ENCODE data around the gene CTNND2. TPM values are rescaled to one million over a fixed set of nuclear protein-coding genes. Genes with fewer than 3 reads are reported as not detected.
"Not testable (repeated sequence)": the region's sequence is repeated elsewhere in the genome, so short reads cannot be mapped to it uniquely, and the experiment has no call there.

The CTNND2 gene
- polyA plus RNA-seq, 1 donor, result 2.8 TPM

DNA sequence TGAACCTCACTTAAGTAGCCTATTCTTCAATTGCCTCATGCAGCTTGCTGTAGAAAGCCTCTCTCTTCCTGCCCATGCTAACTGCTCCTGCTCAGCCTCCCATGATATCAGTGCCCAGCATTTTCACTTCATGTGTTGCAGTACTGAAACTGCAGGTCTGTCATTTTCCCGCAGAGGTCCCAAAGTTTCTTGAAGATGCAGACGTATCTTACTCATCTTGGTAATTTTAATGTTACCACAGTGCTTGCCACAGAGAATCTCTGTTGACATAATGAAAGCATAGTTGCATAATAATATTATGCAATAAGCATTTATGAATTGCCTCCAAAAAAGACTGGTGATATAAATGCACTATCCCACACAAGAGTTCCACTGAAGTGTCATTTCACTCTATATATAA, 582.1 kb downstream of the CTNND2 start:
- H3K27ac ChIP-seq (ENCODE audit: low read length), result no peak overlapping the region
- H3K4me3 ChIP-seq (ENCODE audit: low read length), result no peak overlapping the region
- no peaks in the 10 kb centered on the region for H3K36me3 ChIP-seq (ENCODE audit: control insufficient read depth, insufficient read depth, low read length)
- H3K27me3 ChIP-seq (ENCODE audit: control insufficient read depth, insufficient read depth, low read length), result no peaks in the 10 kb centered on the region
- no CpG with 5 or more reads among the region's 2 CpGs for WGBS (ENCODE audit: insufficient coverage, low lambda C conversion rate)
- H3K9me3 ChIP-seq (ENCODE audit: control insufficient read depth, low read depth, low read length), result no peaks in the 10 kb centered on the region
- DNase-seq, result no peak
- peaks cover 15% of the 10 kb centered on the region for H3K4me1 ChIP-seq (ENCODE audit: control insufficient read depth, insufficient read depth, low read length)

DNA sequence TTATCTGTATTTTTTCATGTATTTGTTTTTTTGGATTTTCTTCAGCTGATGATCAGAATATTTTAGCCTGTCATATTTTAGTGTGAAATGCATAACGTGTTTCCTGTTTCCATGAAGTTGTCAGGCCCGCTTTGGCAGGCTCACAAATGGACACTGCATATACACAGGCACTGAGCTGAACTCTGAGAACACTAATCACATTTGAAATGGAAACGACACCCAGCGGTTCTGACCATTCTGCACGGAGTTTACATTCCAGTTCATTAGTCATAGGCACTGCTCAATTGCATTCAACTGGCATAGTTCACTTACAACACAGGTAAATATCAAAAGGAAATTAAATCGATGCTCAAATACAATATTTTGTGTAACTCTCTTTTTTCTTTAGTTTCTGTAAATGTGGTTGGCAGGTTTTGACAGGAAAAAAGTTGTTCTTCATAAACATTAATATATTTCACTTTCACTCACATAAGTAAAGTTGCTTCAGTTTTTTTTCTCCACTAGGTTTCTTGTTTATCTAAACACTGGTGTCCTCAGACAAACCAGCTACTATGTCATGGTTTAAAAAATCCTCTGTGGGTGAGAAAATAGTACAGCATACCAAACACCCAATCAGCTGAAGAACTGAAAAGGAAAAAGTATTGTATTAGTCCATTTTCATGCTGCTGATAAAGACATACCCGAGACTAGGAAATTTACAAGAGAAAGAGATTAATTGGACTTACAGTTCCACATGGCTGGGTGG, 584.2 kb downstream of the CTNND2 start:
- Histone ChIP-seq H3K27ac (ENCODE audit: low read length) (no peak overlapping the region), H3K9me3 (ENCODE audit: control insufficient read depth, low read depth, low read length) (no peaks in the 10 kb centered on the region), H3K27me3 (ENCODE audit: control insufficient read depth, insufficient read depth, low read length) (no peaks in the 10 kb centered on the region), H3K36me3 (ENCODE audit: control insufficient read depth, insufficient read depth, low read length) (no peaks in the 10 kb centered on the region), H3K4me3 (ENCODE audit: low read length) (no peak overlapping the region), H3K4me1 (ENCODE audit: control insufficient read depth, insufficient read depth, low read length) (peaks cover 10% of the 10 kb centered on the region)
- no peak for DNase-seq
- 83% methylated on average over 1 of the region's 7 CpGs for WGBS (ENCODE audit: insufficient coverage, low lambda C conversion rate)

DNA sequence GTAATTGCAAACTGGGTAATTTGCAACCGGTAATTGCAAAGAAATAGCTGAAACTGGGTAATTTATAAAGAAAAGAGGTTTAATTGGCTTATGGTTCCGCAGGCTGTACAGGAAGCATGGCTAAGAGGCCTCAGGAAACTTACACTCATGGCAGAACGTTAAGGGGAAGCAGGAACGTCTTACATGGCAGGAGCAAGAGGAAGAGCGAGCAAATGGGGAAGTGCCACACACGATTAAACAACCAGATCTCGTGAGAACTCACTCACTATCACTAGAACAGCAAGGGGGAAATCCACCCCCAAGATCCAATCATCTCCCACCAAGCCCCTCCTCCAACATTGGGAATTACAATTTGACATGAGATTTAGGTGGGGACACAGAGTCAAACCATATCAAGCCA, 590.6 kb downstream of the CTNND2 start:
- WGBS (ENCODE audit: insufficient coverage, low lambda C conversion rate), result no CpG with 5 or more reads among the region's 7 CpGs
- H3K36me3 ChIP-seq (ENCODE audit: control insufficient read depth, insufficient read depth, low read length); H3K4me1 ChIP-seq (ENCODE audit: control insufficient read depth, insufficient read depth, low read length); DNase-seq; H3K27ac ChIP-seq (ENCODE audit: low read length); H3K4me3 ChIP-seq (ENCODE audit: low read length); H3K27me3 ChIP-seq (ENCODE audit: control insufficient read depth, insufficient read depth, low read length); H3K9me3 ChIP-seq (ENCODE audit: control insufficient read depth, low read depth, low read length): not testable (repeated sequence)

DNA sequence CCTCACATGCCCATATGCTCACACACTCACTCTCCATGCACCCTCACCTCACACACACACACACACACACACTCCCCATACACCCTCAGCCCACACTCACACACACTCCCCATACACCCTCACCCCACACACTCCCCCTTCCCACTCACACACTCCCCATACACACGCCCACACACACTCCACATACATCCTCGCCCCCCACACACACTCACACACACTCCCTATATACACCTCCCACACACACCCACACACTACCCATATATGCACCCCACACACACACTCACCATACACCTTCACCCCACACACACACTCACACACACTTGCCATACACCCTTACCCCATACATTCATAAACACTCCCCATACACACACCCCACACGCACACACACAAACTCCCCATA, 592.5 kb downstream of the CTNND2 start:
- 100% methylated on average over 2 of the region's 3 CpGs for WGBS (ENCODE audit: insufficient coverage, low lambda C conversion rate)
- peaks cover 2% of the 10 kb centered on the region for H3K4me1 ChIP-seq (ENCODE audit: control insufficient read depth, insufficient read depth, low read length)
- no peak for DNase-seq
- no peak overlapping the region for H3K4me3 ChIP-seq (ENCODE audit: low read length)
- H3K36me3 ChIP-seq (ENCODE audit: control insufficient read depth, insufficient read depth, low read length), result no peaks in the 10 kb centered on the region
- no peak overlapping the region for H3K27ac ChIP-seq (ENCODE audit: low read length)
- H3K9me3 ChIP-seq (ENCODE audit: control insufficient read depth, low read depth, low read length), result peaks cover 3% of the 10 kb centered on the region
- H3K27me3 ChIP-seq (ENCODE audit: control insufficient read depth, insufficient read depth, low read length), result no peaks in the 10 kb centered on the region

DNA sequence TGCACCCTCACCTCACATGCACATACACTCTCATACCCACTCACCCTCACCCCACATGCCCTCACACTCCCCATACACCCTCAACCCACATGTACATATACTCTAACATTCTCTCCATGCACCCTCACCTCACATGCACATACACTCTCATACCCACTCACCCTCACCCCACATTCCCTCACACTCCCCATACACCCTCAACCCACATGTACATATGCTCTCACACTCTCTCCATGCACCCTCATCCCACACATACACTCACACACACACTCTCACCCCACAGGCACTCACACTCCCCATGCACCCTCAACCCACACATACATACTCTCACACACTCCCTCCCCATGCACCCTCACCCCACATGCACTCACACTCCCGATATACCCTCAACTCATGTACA, 593.0 kb downstream of the CTNND2 start:
- Histone ChIP-seq H3K9me3 (ENCODE audit: control insufficient read depth, low read depth, low read length) (peaks cover 3% of the 10 kb centered on the region), H3K36me3 (ENCODE audit: control insufficient read depth, insufficient read depth, low read length) (no peaks in the 10 kb centered on the region), H3K27ac (ENCODE audit: low read length) (no peak overlapping the region), H3K4me1 (ENCODE audit: control insufficient read depth, insufficient read depth, low read length) (peaks cover 5% of the 10 kb centered on the region), H3K4me3 (ENCODE audit: low read length) (no peak overlapping the region), H3K27me3 (ENCODE audit: control insufficient read depth, insufficient read depth, low read length) (no peaks in the 10 kb centered on the region)
- DNase-seq, result no peak
- WGBS (ENCODE audit: insufficient coverage, low lambda C conversion rate), result no CpG with 5 or more reads among the region's 1 CpG

DNA sequence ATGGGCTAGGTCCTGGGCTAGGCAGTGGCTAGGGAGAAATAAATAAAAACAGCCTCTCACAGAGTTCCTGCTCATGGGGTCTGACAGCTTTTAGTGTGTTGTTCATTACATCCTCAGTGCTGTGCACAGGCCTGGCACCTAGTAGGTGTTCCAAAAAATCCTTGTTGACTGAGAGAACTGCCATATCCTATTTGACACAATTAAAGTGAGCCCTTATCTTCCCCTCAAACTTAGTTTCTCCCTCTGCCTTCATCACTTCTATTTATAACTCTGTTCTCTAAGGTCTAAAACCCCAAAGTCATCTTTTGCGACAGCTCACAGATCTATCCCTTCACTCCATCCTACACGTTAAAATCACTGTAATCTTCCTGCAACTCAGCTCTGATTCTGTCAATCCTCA, 594.1 kb downstream of the CTNND2 start:
- Histone ChIP-seq H3K27me3 (ENCODE audit: control insufficient read depth, insufficient read depth, low read length) (no peaks in the 10 kb centered on the region), H3K4me1 (ENCODE audit: control insufficient read depth, insufficient read depth, low read length) (peaks cover 5% of the 10 kb centered on the region), H3K27ac (ENCODE audit: low read length) (no peak overlapping the region), H3K4me3 (ENCODE audit: low read length) (no peak overlapping the region), H3K36me3 (ENCODE audit: control insufficient read depth, insufficient read depth, low read length) (no peaks in the 10 kb centered on the region), H3K9me3 (ENCODE audit: control insufficient read depth, low read depth, low read length) (peaks cover 3% of the 10 kb centered on the region)
- DNase-seq, result no peak
- WGBS (ENCODE audit: insufficient coverage, low lambda C conversion rate), result 100% methylated on average over 1 of the region's 2 CpGs

DNA sequence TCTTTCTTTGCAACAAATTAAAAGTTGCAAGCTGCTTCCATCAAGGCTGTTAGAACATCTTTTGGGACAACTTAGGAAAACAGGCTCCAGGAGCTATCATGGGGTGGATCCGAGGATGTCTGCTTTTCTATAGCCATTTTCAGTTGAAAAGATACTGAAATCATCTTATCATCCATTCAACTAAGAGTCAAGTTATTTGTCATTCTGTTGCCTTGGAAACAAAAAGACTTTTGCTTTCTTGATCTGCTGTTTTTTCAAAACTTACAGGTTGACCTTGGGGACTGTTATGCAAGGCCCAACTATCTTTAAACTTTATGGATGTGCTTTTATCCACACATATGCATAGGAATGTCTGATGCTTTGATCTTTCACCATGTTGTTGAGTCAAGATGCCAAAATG, 597.9 kb downstream of the CTNND2 start:
- Histone ChIP-seq H3K36me3 (ENCODE audit: control insufficient read depth, insufficient read depth, low read length) (no peaks in the 10 kb centered on the region), H3K4me3 (ENCODE audit: low read length) (no peak overlapping the region), H3K27me3 (ENCODE audit: control insufficient read depth, insufficient read depth, low read length) (no peaks in the 10 kb centered on the region), H3K9me3 (ENCODE audit: control insufficient read depth, low read depth, low read length) (peaks cover 3% of the 10 kb centered on the region), H3K27ac (ENCODE audit: low read length) (no peak overlapping the region), H3K4me1 (ENCODE audit: control insufficient read depth, insufficient read depth, low read length) (peaks cover 5% of the 10 kb centered on the region)
- peak; percentile 25 to 42 for DNase-seq
- no CpG with 5 or more reads among the region's 1 CpG for WGBS (ENCODE audit: insufficient coverage, low lambda C conversion rate)

DNA sequence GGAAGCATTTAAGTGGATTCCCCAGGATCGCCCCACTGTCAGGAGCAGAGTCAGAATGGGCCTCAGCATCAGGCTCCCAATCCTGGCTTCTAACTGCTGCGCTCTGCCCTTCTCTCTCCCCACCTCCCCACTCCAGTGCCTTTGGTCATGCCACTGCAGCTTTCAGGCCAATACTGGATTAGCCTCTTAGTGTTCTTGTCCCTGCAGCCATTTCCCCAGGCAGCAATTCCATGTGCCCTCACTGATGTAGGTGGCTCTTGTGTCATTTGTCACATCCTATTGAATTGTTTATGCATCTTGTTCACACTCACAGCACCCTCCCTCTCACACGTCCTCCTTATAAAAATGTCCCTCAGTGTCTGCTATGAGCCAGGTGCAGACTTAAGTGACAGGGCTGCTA, 599.0 kb downstream of the CTNND2 start:
- Histone ChIP-seq H3K36me3 (ENCODE audit: control insufficient read depth, insufficient read depth, low read length) (no peaks in the 10 kb centered on the region), H3K9me3 (ENCODE audit: control insufficient read depth, low read depth, low read length) (no peaks in the 10 kb centered on the region), H3K27me3 (ENCODE audit: control insufficient read depth, insufficient read depth, low read length) (no peaks in the 10 kb centered on the region), H3K4me1 (ENCODE audit: control insufficient read depth, insufficient read depth, low read length) (peaks cover 5% of the 10 kb centered on the region), H3K27ac (ENCODE audit: low read length) (no peak overlapping the region), H3K4me3 (ENCODE audit: low read length) (no peak overlapping the region)
- WGBS (ENCODE audit: insufficient coverage, low lambda C conversion rate), result no CpG with 5 or more reads among the region's 3 CpGs
- DNase-seq, result no peak

DNA sequence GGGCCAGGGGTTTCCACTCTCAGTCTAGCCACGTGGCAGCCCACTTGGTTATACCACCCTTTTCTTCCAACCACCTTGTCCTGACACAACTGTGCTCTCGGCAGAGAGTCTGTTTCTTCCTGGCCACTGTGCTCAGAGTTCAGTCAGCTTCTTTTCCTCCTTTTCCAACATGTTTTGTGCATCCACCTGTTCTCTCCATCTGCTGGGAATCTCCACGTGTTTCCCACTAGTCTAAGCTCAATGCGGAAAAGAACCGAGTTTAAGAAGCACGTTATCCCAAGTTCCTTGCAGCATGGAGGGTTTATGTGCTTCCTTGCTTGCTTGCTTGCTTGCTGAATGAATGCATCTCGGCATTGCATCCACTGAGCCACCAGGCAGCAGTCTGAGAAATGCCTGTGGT, 599.6 kb downstream of the CTNND2 start:
- WGBS (ENCODE audit: insufficient coverage, low lambda C conversion rate), result no CpG with 5 or more reads among the region's 7 CpGs

DNA sequence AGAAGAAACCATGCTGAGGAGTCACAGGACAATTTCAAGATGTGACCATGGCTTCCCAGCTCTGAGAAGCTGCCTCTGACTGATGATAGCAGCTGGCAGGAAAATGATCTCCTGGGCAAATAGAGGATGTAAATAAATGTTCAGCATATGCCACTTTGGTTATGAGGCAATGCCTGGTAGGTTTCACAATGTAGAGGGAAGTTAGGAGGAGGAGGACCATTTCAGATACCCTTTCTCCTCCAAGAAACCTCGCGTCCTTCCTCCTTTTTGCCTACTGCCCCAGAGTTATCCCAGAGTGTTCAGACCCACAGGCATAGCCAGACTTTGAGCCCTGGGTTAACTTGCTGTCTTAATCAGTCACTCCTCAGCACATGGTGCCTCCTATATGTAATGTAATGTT, 601.6 kb downstream of the CTNND2 start:
- no peak overlapping the region for H3K27ac ChIP-seq (ENCODE audit: low read length)
- peak; percentile 30 to 31 for DNase-seq
- H3K36me3 ChIP-seq (ENCODE audit: control insufficient read depth, insufficient read depth, low read length), result no peaks in the 10 kb centered on the region
- WGBS (ENCODE audit: insufficient coverage, low lambda C conversion rate), result no CpG with 5 or more reads among the region's 2 CpGs
- no peak overlapping the region for H3K4me3 ChIP-seq (ENCODE audit: low read length)
- H3K27me3 ChIP-seq (ENCODE audit: control insufficient read depth, insufficient read depth, low read length), result no peaks in the 10 kb centered on the region
- H3K4me1 ChIP-seq (ENCODE audit: control insufficient read depth, insufficient read depth, low read length), result peaks cover 5% of the 10 kb centered on the region
- H3K9me3 ChIP-seq (ENCODE audit: control insufficient read depth, low read depth, low read length), result no peaks in the 10 kb centered on the region

More for the DNA sequence above, 599.6 kb downstream of the CTNND2 start:
- Histone ChIP-seq H3K36me3 (ENCODE audit: control insufficient read depth, insufficient read depth, low read length) (no peaks in the 10 kb centered on the region), H3K4me3 (ENCODE audit: low read length) (no peak overlapping the region), H3K9me3 (ENCODE audit: control insufficient read depth, low read depth, low read length) (no peaks in the 10 kb centered on the region), H3K27me3 (ENCODE audit: control insufficient read depth, insufficient read depth, low read length) (no peaks in the 10 kb centered on the region), H3K27ac (ENCODE audit: low read length) (no peak overlapping the region), H3K4me1 (ENCODE audit: control insufficient read depth, insufficient read depth, low read length) (peaks cover 5% of the 10 kb centered on the region)
- DNase-seq, result no peak

DNA sequence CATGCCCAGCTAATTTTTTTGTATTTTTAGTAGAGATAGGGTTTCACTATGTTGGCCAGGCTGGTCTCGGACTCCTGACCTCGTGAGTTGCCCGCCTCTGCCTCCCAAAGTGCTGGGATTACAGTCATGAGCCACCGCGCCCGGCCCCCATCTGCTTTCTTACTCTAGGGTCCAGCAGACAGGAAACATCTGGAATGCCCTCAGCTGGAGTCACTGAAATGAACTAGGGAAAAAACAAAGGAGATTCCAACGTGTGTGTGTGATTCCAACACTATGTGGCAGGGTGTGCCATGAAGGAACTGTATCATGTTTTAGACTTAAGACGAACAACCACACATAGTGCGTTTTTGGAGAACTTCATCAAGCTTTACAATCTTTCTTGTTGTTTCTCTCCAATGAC, 603.1 kb downstream of the CTNND2 start:
- Histone ChIP-seq H3K9me3 (ENCODE audit: control insufficient read depth, low read depth, low read length) (no peaks in the 10 kb centered on the region), H3K27me3 (ENCODE audit: control insufficient read depth, insufficient read depth, low read length) (no peaks in the 10 kb centered on the region), H3K36me3 (ENCODE audit: control insufficient read depth, insufficient read depth, low read length) (no peaks in the 10 kb centered on the region), H3K27ac (ENCODE audit: low read length) (no peak overlapping the region), H3K4me3 (ENCODE audit: low read length) (no peak overlapping the region), H3K4me1 (ENCODE audit: control insufficient read depth, insufficient read depth, low read length) (no peaks in the 10 kb centered on the region)
- DNase-seq, result no peak
- WGBS (ENCODE audit: insufficient coverage, low lambda C conversion rate), result no CpG with 5 or more reads among the region's 9 CpGs

Data from large intestine (tissue), 3 donors.